ENCODE data around the gene NUP50. TPM values are rescaled to one million over a fixed set of nuclear protein-coding genes. Genes with fewer than 3 reads are reported as not detected.

NUP50 gene
- total RNA-seq, 1 donor from 2014 or later = 57.6 TPM

DNA sequence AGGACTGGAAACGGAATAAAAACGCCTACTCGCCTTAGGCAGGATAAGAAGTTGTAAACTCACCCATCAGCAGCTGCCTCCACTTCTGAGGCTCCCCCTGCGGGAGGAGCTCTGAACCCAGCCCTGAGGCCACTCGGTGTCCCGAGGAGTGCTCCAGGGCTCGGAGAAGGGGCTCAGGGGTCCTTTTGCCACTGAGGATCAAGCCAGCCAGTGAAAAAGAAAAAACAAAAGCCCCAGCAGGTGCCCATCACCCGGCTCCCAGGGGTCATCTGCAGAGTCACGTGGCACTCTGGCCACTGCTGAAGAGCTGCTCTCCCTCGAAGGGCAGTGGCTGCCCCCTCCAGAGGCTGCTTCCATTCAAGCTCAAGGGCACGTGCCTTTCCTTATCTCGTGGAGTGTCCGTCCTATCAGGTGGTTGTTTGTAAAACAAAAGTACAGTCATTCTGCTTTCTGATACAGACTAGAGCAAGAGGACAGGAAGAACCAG lies 29.0 kb downstream of the NUP50 start:
- DNase-seq (ENCODE audit: extremely low read depth, low read depth, low spot score) = no peak

DNA sequence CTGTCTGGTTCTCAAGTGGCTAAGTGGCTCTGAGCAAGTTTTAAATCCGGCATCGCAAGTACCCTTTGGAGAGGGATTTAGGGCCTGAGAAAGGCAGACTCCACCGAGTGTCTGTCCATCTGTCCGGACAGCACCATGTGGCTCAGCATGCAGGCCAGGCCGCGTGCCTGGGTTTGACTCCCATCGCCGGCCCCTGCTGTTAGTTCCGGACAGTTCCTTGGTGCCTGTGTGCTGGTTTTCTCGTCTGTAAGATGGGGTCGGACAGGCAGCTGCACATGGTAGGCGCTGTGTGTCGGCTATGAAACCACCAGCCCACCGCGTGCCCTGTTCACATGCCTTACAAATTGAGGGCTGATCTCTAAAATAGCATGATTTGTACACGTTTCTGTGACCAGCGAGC lies 31.0 kb downstream of the NUP50 start:
- DNase-seq (ENCODE audit: extremely low read depth, low read depth, low spot score) = no peak

GRCh38 chr22:45195616-45196015 lies 31.9 kb downstream of the NUP50 start:
- no peak for DNase-seq (ENCODE audit: extremely low read depth, low read depth, low spot score)

DNA sequence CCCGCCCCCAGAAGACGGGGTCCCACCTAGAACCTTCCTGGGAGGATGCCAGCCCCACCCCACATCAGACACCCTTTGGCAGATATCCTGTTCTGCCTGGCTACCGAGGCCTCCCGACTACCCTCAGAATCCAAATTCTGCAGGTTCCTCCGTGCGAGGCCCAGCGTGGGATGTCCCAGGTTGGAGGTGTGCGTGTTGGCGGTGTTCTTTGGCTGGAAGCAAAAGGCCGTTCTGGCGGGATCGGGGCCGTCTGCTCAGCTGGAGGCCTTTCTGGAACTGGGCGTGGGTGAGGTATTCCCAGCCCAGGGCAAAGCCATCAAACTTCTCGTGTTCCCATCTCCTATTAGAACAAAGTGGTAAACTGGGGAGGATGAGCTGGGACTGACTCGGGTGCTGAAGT lies 32.6 kb downstream of the NUP50 start:
- DNase-seq (ENCODE audit: extremely low read depth, low read depth, low spot score) = no peak

GRCh38 chr22:45196926-45197605 lies 33.3 kb downstream of the NUP50 start:
- no peak for DNase-seq (ENCODE audit: extremely low read depth, low read depth, low spot score)

- no peak for DNase-seq (ENCODE audit: extremely low read depth, low read depth, low spot score)
Measured at GRCh38 chr22:45197606-45198462, 34.1 kb downstream of the NUP50 start.

DNA sequence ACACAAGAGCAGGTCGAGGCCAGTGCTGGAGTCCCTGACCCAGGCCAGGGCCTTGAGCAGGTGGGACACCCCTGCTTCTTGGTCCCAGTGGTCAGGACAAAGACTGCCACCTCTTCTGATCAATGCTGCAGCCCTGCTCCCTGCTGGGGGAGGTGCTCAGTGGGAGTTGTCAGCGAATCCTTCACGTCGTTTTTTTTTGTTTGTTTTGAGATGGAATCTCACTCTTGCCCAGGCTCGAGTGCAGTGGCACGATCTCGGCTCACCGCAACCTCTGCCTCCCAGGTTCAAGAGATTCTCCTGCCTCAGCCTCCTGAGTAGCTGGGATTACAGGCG lies 34.7 kb downstream of the NUP50 start:
- no peak for DNase-seq (ENCODE audit: extremely low read depth, low read depth, low spot score)

GRCh38 chr22:45199723-45200122 lies 36.0 kb downstream of the NUP50 start:
- DNase-seq (ENCODE audit: extremely low read depth, low read depth, low spot score) = no peak

DNA sequence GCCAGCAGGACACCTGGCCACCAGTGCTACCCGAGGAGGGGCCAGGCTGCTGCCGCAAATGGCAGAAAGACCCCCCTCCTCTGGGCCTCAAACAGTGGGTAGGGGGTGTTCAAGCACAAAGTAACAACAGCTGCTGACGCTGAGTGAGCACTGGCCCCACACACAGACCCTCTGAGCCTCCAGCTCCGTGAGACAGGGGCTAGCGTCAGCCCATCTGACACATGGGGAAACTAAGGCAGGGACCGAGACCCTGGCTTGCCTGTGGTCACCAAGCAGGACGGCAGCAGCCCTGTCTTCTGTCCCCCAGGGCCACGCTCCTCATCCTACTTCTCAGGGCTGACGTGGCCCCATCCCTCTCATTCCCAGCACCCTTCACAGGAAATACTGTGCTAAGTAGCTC lies 36.5 kb downstream of the NUP50 start:
- DNase-seq (ENCODE audit: extremely low read depth, low read depth, low spot score) = no peak

- no peak for DNase-seq (ENCODE audit: extremely low read depth, low read depth, low spot score)
Measured at GRCh38 chr22:45200860-45201511, 37.3 kb downstream of the NUP50 start.

DNA sequence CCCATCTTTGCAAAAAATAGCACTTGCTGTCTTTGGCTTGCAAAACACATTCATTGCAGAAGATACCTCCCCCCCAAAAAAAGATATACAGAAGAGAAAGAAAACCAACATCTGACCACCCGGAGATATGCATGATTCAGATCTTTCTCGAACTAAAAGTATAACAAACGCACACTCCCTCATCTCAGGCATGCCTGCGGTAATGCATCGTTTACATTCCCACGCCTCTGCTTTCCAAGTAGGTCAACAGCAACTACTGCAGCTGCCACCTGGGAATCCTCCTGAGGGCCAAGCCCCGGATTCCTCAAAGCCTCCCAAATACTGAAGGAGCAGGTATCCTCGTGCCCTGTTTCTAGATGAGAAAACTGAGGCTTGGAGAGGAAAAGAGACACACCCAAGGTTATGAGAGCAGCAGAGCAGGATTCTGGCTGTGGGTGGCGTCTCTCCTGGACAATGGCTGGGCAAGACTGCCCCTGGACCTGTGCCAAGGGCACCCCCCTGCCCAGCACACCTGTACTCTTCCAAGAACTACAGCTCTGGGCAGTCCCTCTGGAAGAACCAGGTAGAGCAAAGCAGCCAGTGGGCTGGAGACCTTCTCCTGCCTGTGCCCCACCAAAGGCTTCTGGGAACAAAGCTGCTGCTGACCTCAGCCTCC lies 38.1 kb downstream of the NUP50 start:
- DNase-seq (ENCODE audit: extremely low read depth, low read depth, low spot score) = no peak

DNA sequence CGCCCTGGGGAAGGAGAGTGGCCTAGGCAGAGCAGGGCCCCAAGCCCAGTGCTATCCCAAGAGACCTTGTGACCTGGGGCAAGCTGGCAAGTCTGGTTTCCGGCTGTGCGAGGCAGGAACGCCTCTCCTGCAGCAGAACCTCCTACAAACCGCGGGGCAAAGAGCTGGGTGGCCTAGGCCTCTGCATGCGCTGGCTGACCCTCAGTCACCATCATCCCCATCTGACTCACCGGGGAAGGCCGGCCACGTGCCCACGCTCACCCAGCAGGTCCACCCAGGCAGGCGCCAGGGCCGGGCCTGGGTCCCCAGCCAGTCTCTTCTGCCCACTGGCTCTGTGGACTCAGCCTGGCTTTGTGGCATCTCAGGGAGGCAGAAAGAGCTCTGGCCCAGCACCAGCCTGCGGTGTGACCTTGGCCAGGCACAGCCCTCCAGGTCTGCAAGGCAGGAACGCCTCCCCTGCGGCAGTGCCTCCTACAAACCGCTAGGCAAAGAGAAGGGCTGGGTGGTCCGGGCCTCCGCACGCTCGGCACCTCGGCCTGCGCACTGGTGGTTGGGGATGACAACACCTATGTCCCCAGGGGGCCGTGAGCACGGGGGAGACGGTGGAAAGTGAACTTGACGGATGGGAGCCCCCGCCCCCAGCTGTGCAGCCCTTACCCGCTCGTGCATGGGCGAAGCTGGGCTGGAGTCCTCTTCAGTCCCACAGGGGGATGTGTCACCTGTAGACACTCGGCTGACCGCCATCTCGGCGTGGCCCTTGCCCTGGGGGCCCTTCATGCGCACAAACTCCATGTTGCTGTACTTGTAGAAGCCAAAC lies 38.8 kb downstream of the NUP50 start:
- no peak for DNase-seq (ENCODE audit: extremely low read depth, low read depth, low spot score)

DNA sequence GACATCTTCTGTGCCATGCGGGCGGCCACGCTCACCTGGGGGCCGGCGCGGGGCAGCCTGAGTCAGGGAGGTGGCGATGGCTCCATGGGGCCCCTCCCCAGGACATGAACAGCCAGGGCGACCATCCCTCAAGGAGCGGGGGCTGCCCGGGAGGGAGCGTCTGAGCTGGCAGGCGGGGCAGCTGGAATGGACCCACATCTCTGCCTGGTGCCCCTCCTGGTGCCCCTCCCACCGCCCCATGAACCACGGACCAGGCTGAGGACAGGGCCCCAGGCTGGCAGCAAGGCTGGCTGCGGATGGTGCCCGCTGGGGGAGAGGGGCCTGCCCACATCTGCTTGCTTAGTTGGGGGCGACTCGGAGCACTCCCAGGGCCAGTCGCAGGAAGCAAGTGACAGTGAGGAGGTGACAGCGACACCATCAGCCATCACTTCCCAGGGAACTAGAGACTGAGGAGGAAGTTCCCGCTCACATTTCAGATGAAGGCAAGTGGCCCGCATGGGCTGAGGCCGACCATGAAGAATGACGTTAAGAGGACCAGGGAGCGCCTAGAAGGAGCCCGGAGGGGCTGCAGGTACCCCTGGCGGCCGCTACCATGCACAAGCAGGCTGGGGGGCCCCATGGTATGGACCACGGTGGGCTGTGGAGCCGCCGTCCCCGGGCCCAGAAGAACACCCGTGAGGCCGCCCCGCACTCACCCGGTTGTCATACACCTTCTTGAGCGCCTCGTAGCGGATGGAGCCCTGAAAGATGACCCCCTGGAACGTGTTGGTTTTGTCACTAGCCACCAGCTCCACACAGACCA lies 39.6 kb downstream of the NUP50 start:
- DNase-seq (ENCODE audit: extremely low read depth, low read depth, low spot score) = no peak

GRCh38 chr22:45204241-45204640 lies 40.5 kb downstream of the NUP50 start:
- DNase-seq (ENCODE audit: extremely low read depth, low read depth, low spot score) = no peak

- no peak for DNase-seq (ENCODE audit: extremely low read depth, low read depth, low spot score)
Measured at GRCh38 chr22:45204819-45205218, 41.1 kb downstream of the NUP50 start.

DNA sequence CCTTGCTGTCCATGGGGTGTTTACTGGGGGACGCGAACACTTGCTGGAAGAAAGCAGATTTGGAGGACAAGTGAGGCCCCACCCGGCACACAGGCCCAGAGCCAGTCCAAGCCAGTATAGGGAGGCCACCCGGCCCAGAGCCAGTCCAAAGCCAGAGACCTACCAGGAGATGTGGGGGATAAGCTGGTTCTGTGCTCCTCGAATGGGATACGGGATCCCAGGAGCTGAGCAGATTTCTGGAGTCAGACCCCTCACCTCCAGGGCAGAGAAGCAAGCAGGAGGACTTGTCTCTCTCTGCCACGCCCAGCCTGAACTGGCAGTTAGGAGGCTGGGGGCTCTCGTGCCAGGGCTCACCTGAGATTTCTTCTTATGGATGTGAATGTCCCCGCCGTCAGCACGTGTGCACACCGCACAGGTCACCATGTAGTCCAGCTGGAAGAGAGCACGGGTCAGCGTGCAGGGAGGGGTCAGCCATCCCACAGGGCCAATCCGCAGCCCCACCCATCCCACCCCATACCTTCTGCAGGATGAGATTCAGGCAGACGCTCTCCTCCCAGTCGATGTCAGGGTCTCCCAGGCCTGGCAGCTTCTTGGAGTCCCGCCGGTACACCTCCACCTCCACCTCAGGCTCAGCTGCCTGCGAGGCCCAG lies 41.7 kb downstream of the NUP50 start:
- no peak for DNase-seq (ENCODE audit: extremely low read depth, low read depth, low spot score)

GRCh38 chr22:45206233-45206632 lies 42.5 kb downstream of the NUP50 start:
- DNase-seq (ENCODE audit: extremely low read depth, low read depth, low spot score) = no peak

GRCh38 chr22:45207533-45207932 lies 43.8 kb downstream of the NUP50 start:
- no peak for DNase-seq (ENCODE audit: extremely low read depth, low read depth, low spot score)
